ENCODE results near the gene ALAS1. TPM values are rescaled to one million over a fixed set of nuclear protein-coding genes. Genes with fewer than 3 reads are reported as not detected.

Gene ALAS1
- total RNA-seq, 1 experiment from 2014 or later = 58.6 TPM

- Histone ChIP-seq H3K36me3 (ENCODE audit: insufficient read depth, low read length, poor library complexity, severe bottlenecking) (no peaks in the 10 kb centered on the region), H3K27me3 (replicated peaks; ENCODE audit: insufficient read depth, low read depth, low read length, poor library complexity) (no peaks in the 10 kb centered on the region), H3K9me3 (ENCODE audit: low read depth, low read length, poor library complexity, severe bottlenecking) (no peaks in the 10 kb centered on the region), H3K4me1 (ENCODE audit: insufficient read depth, low read length, poor library complexity, severe bottlenecking) (no peaks in the 10 kb centered on the region), H3K4me3 (ENCODE audit: low read depth, low read length, poor library complexity, severe bottlenecking) (no peak overlapping the region), H3K27ac (ENCODE audit: low read depth, low read length, poor library complexity, severe bottlenecking) (no peak overlapping the region)
- no peak for TF ChIP-seq EZH2 (IDR thresholded peaks at IDR 0.05; ENCODE audit: borderline replicate concordance, low read depth, low read length, poor library complexity, severe bottlenecking)
- TF ChIP-seq, protein P1, sequence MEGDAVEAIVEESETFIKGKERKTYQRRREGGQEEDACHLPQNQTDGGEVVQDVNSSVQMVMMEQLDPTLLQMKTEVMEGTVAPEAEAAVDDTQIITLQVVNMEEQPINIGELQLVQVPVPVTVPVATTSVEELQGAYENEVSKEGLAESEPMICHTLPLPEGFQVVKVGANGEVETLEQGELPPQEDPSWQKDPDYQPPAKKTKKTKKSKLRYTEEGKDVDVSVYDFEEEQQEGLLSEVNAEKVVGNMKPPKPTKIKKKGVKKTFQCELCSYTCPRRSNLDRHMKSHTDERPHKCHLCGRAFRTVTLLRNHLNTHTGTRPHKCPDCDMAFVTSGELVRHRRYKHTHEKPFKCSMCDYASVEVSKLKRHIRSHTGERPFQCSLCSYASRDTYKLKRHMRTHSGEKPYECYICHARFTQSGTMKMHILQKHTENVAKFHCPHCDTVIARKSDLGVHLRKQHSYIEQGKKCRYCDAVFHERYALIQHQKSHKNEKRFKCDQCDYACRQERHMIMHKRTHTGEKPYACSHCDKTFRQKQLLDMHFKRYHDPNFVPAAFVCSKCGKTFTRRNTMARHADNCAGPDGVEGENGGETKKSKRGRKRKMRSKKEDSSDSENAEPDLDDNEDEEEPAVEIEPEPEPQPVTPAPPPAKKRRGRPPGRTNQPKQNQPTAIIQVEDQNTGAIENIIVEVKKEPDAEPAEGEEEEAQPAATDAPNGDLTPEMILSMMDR (conservative IDR thresholded peaks at IDR 0.05; ENCODE audit: low read depth, low read length) = no peak
- BruUV-seq (replicated peaks) = no TSS peak
- POLR2A ChIA-PET (ENCODE audit: low non-redundant PET) = no interaction called here
- CTCF ChIA-PET = no interaction called here
- intact Hi-C loops (cut with micrococcal nuclease; ENCODE audit: unreplicated experiment) = no loop called here
- DNase-seq (ENCODE audit: low spot score) = no peak
These were observed 30.9 kb downstream of the ALAS1 start for GRCh38 chr3:52228751-52229291.

DNA sequence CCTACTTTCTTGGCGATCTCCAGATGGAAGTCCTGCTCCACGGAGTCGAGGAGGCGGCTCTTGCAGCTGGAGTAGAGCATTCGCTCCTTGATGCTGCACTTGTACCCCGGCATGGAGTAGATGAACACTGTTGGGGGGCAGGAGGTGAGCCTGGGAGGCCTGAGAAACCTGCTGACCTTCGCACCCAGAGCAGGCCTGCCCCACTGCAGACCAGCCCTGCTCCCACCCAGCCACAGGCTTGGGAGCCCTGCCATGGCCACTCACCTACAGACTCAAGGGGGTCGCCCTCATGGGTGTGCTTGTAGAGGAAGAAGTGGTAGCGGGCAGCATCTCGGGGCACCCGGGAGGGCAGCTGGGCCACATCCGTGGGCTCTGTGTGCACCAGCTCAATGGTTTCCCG is 31.7 kb downstream of the ALAS1 start:
- CTCF ChIA-PET = no interaction called here
- TF ChIP-seq EZH2 (IDR thresholded peaks at IDR 0.05; ENCODE audit: borderline replicate concordance, low read depth, low read length, poor library complexity, severe bottlenecking) = no peak
- TF ChIP-seq, protein P1 (conservative IDR thresholded peaks at IDR 0.05; ENCODE audit: low read depth, low read length) = no peak
- BruUV-seq (replicated peaks) = no TSS peak
- Histone ChIP-seq H3K27ac (ENCODE audit: low read depth, low read length, poor library complexity, severe bottlenecking) (no peak overlapping the region), H3K4me3 (ENCODE audit: low read depth, low read length, poor library complexity, severe bottlenecking) (no peak overlapping the region), H3K9me3 (ENCODE audit: low read depth, low read length, poor library complexity, severe bottlenecking) (no peaks in the 10 kb centered on the region), H3K4me1 (ENCODE audit: insufficient read depth, low read length, poor library complexity, severe bottlenecking) (no peaks in the 10 kb centered on the region), H3K27me3 (replicated peaks; ENCODE audit: insufficient read depth, low read depth, low read length, poor library complexity) (no peaks in the 10 kb centered on the region), H3K36me3 (ENCODE audit: insufficient read depth, low read length, poor library complexity, severe bottlenecking) (no peaks in the 10 kb centered on the region)
- DNase-seq (ENCODE audit: low spot score) = no peak
- intact Hi-C loops (cut with micrococcal nuclease; ENCODE audit: unreplicated experiment) = no loop called here
- POLR2A ChIA-PET (ENCODE audit: low non-redundant PET) = no interaction called here

DNA sequence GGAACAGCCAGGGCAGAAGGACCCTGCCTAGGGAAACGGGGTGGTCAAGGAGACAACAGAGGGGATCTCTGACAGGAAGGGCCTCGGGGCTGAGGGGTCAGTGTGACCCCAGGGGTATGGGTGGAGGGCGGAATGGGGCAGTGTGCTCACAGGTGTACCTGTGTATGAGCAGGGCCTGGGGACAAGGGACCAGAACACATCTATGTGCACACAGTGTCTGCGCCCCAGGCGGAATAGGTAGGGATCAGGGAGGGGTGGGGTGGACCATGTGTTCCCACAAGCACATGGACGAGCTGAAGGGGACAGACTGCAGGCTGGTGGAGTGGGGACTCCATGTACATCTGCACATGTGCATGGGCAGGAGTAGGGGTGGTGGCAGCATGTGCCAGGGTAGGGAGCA is 32.5 kb downstream of the ALAS1 start:
- no TSS peak for BruUV-seq (replicated peaks)
- intact Hi-C loops (cut with micrococcal nuclease; ENCODE audit: unreplicated experiment) = no loop called here
- Histone ChIP-seq H3K9me3 (ENCODE audit: low read depth, low read length, poor library complexity, severe bottlenecking) (no peaks in the 10 kb centered on the region), H3K36me3 (ENCODE audit: insufficient read depth, low read length, poor library complexity, severe bottlenecking) (no peaks in the 10 kb centered on the region), H3K27ac (ENCODE audit: low read depth, low read length, poor library complexity, severe bottlenecking) (no peak overlapping the region), H3K4me1 (ENCODE audit: insufficient read depth, low read length, poor library complexity, severe bottlenecking) (no peaks in the 10 kb centered on the region), H3K4me3 (ENCODE audit: low read depth, low read length, poor library complexity, severe bottlenecking) (no peak overlapping the region), H3K27me3 (replicated peaks; ENCODE audit: insufficient read depth, low read depth, low read length, poor library complexity) (no peaks in the 10 kb centered on the region)
- no peak for DNase-seq (ENCODE audit: low spot score)
- no peak for TF ChIP-seq EZH2 (IDR thresholded peaks at IDR 0.05; ENCODE audit: borderline replicate concordance, low read depth, low read length, poor library complexity, severe bottlenecking)
- TF ChIP-seq, protein P1 (conservative IDR thresholded peaks at IDR 0.05; ENCODE audit: low read depth, low read length) = no peak
- ChIA-PET POLR2A (ENCODE audit: low non-redundant PET) (no interaction called here), CTCF (no interaction called here)

All from A673 (cell line).